Right lobe of liver (tissue), 6 donors: ENCODE results near the gene CCDC141. TPM values are rescaled to one million over a fixed set of nuclear protein-coding genes. Genes with fewer than 3 reads are reported as not detected.
A peak's percentile ranks its signal among the peaks of the same experiment; 100 is the strongest.

Source experiments
- ATAC-seq, 4 donors: fragments of 200-7000 bp; cut with Tn5 transposase; one replicate each; pipeline ENCODE4 v1.9.1; 2020; ENCODE audit warnings: mild to moderate bottlenecking in 4 of 4, moderate library complexity in 4 of 4
- DNase-seq, 3 donors: peaks; one replicate each; pipeline ENCODE4 v3.0.0-alpha.2; 2020
- H3K27ac ChIP-seq, 3 donors: fragments of 200-600 bp; one replicate each; pipeline ENCODE4 v1.8.0; 2022
- H3K27me3 ChIP-seq, 2 donors: fragments of 200-600 bp; one replicate each; pipeline ENCODE4 v1.8.0; 2022
- H3K36me3 ChIP-seq, 4 donors: fragments of 200-600 bp; sonication (generic) in 1 of 4; one replicate each; pipeline versions ENCODE4 v1.5.1 to v1.8.0; 2017 to 2022; ENCODE audit warnings: control low read depth in 1 of 4
- H3K4me1 ChIP-seq, 4 donors: fragments of 200-600 bp; sonication (generic) in 1 of 4; one replicate each; pipeline versions ENCODE4 v1.5.1 to v1.8.0; 2017 to 2022; ENCODE audit warnings: control low read depth in 1 of 4
- H3K4me3 ChIP-seq, 3 donors: fragments of 200-600 bp; one replicate each; pipeline ENCODE4 v1.8.0; 2022
- H3K9me3 ChIP-seq, 4 donors: fragments of 200-600 bp; sonication (generic) in 1 of 4; one replicate each; pipeline versions ENCODE4 v1.5.1 to v1.8.0; 2017 to 2022; ENCODE audit warnings: control low read depth in 1 of 4
- CTCF ChIP-seq, 4 donors: fragments of 200-600 bp in 3 of 4; fragments of 450-650 bp in 1 of 4; IDR thresholded peaks; one replicate each; pipeline versions ENCODE4 v1.5.1 to v1.8.0; 2016 to 2022; ENCODE audit warnings: antibody characterized with exemption in 4 of 4, mild to moderate bottlenecking in 2 of 4
- POLR2A ChIP-seq: fragments of 450-650 bp; IDR thresholded peaks from one replicate; pipeline ENCODE4 v1.6.1; 2017; ENCODE audit warnings: antibody characterized with exemption, mild to moderate bottlenecking
- WGBS: methylation state at CpG from one replicate; pipeline ENCODE4 v1.1.6; 2018; ENCODE audit warnings: low coverage, low lambda C conversion rate; ENCODE audit not compliant: insufficient coverage; ENCODE audit errors: missing lambda C conversion rate; 5-methylcytosine and 5-hydroxymethylcytosine counted together
- intact Hi-C, 2 donors: fragments of 100-400 bp; cut with DNase I; formaldehyde crosslinking; loops; one replicate each; pipeline versions ENCODE4 v1.11.2 to v1.14.1; 2022
- total RNA-seq, 6 experiments: library from RNA; depleted of rRNA in 2 of 6; stranded (reverse); fragments of >200 nt in 2 of 6; fragmentation: NEBNext Ultra II Directional in 3 of 6; extraction: Animal tissue kit (Norgen Biotek cat#: 25700) in 3 of 6; gene quantifications; one replicate each; pipeline versions ENCODE4 v1.1.0 to v1.2.4, GENCODE V29; 2016 to 2023
- donor health status: DM: no; HTN: yes; CAD: no.
- donor health status: DM: no; HTN: no; CAD: no.
- donor health status: DM: no; HTN: no; CAD: no.
- donor health status: DM: no; HTN: yes; CAD: no.
- donor health status: DM: no; HTN: yes; CAD: no.

Gene CCDC141
- total RNA-seq, 6 experiments from 2014 or later = 0.20 to 0.98 (median 0.58) TPM

DNA sequence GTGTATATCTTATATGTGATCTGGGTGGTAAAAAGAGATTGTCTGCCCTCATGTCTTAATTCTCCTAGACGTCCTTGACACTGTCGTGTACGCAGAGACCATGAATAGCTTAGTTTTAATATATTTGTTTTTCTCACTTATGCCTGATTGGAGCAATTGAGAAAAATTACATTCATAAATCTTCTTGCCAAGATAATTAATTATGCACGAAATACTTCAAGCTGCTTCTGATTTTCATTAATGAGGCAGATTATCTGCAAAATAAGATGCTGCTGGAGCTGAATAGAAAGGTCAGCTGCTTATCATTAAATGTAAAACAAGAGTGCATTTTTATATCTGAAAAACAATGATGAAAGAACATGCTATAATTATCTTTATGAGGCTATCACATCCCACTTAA is 95.9 kb downstream of the CCDC141 start:
- intact Hi-C loops = no loop called here
- Histone ChIP-seq H3K9me3 (no peaks in the 10 kb centered on the region), H3K36me3 (no peaks in the 10 kb centered on the region), H3K27me3 (no peaks in the 10 kb centered on the region), H3K4me1 (peaks cover 0 to 10% (median 0%) of the 10 kb centered on the region in 4 donors), H3K4me3 (no peak overlapping the region), H3K27ac (no peak overlapping the region)
- no peak for TF ChIP-seq CTCF (IDR thresholded peaks at IDR 0.05)
- TF ChIP-seq POLR2A = no peak
- 75% methylated on average over 4 of the region's 4 CpGs for WGBS
- DNase-seq (no peak), ATAC-seq (no peak)

DNA sequence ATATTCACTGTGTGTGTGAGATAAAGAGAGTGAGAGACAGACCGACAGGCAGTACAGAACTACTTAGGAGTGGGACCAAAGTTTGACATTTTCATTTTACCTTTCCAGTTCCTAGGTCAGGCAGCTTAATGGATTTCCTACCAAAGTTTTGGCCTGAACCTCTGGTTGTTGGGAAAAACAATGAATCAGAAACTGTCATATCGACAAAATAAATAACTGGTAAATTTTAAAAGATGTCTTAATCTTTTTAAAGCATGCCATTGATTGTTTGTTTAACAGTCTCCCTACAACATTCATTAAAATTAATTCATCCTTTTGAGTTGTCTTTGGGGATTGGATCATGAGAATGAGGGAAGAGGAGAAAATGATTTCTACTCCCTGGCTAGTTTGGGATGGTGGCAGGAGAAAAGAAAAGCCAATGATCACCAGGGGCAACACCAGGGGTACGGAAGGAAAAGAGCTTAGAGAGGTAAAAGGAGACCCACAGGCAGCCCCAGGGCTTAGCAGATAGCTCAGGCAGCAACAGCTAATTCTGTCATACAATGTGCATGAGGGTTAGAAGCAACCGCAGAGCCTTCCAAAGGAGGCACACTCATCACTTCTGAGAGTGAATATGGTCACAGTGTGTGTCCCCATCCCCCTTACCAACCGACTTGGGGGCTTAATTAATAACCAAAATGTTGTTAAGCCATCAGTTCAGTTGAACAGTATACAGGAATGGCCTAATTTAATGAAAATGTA is 98.5 kb downstream of the CCDC141 start:
- WGBS = 84% methylated on average over 5 of the region's 5 CpGs

GRCh38 chr2:178949584-178949983 is 100.4 kb downstream of the CCDC141 start:
- no peak for DNase-seq
- TF ChIP-seq CTCF (IDR thresholded peaks at IDR 0.05) = no peak
- TF ChIP-seq POLR2A = no peak
- intact Hi-C loops = no loop called here
- peak; percentile 46 to 62 (median 57) for ATAC-seq
- Histone ChIP-seq H3K36me3 (no peaks in the 10 kb centered on the region), H3K9me3 (no peaks in the 10 kb centered on the region), H3K4me3 (no peak overlapping the region), H3K27ac (no peak overlapping the region), H3K27me3 (no peaks in the 10 kb centered on the region), H3K4me1 (peaks cover 0 to 14% (median 0%) of the 10 kb centered on the region in 4 donors)
- WGBS = 43% methylated on average over 4 of the region's 4 CpGs

More for the DNA sequence above, 98.5 kb downstream of the CCDC141 start:
- H3K27me3 ChIP-seq = no peaks in the 10 kb centered on the region
- TF ChIP-seq POLR2A (no peak), CTCF (IDR thresholded peaks at IDR 0.05) (no peak)
- peaks cover 0 to 14% (median 0%) of the 10 kb centered on the region in 4 donors for H3K4me1 ChIP-seq
- H3K36me3 ChIP-seq = no peaks in the 10 kb centered on the region
- H3K9me3 ChIP-seq = no peaks in the 10 kb centered on the region
- DNase-seq (no peak), ATAC-seq (no peak)
- H3K4me3 ChIP-seq = no peak overlapping the region
- intact Hi-C loops = no loop called here
- H3K27ac ChIP-seq = no peak overlapping the region

GRCh38 chr2:178949151-178949550 is 100.8 kb downstream of the CCDC141 start:
- peaks cover 0 to 14% (median 0%) of the 10 kb centered on the region in 4 donors for H3K4me1 ChIP-seq
- intact Hi-C loops = no loop called here
- 41% methylated on average over 2 of the region's 2 CpGs for WGBS
- ATAC-seq (peak; percentile 73 to 88 (median 78)), DNase-seq (no peak)
- no peak for TF ChIP-seq POLR2A
- no peak for TF ChIP-seq CTCF (IDR thresholded peaks at IDR 0.05)
- no peaks in the 10 kb centered on the region for H3K27me3 ChIP-seq
- H3K36me3 ChIP-seq = no peaks in the 10 kb centered on the region
- no peak overlapping the region for H3K4me3 ChIP-seq
- no peak overlapping the region for H3K27ac ChIP-seq
- H3K9me3 ChIP-seq = no peaks in the 10 kb centered on the region
